Coronary artery (tissue), 2 donors: Measurements from ENCODE around the gene ASIC1.

Experiments
- DNase-seq: peaks from one replicate; pipeline ENCODE4 v3.0.0-alpha.2; 2017; ENCODE audit warnings: low spot score
- H3K27ac ChIP-seq, 2 donors: fragments of 200-600 bp; sonication (generic); one replicate each; pipeline ENCODE4 v1.5.1; 2016 to 2019
- H3K4me3 ChIP-seq: fragments of 200-600 bp; sonication (generic); 2 replicates; pipeline ENCODE4 v1.5.1; 2016; ENCODE audit warnings: mild to moderate bottlenecking, moderate library complexity
- CTCF ChIP-seq: fragments of 200-600 bp; sonication (generic); IDR thresholded peaks from one replicate; pipeline ENCODE4 v1.5.1; 2019; ENCODE audit warnings: antibody characterized with exemption

The ASIC1 gene

GRCh38 chr12:50053583-50053982 is 3.8 kb upstream of the ASIC1 start:
- no peak for TF ChIP-seq CTCF
- H3K4me3 ChIP-seq: no peak overlapping the region
- no peak for DNase-seq
- no peak overlapping the region for H3K27ac ChIP-seq

- no peak for DNase-seq
- Histone ChIP-seq H3K4me3 (peak overlapping the region; percentile 84), H3K27ac (no peak overlapping the region)
- TF ChIP-seq CTCF: peak; percentile 83
These were observed 1.4 kb upstream of the ASIC1 start for GRCh38 chr12:50055831-50056638.

- Histone ChIP-seq H3K27ac (no peak overlapping the region), H3K4me3 (peak overlapping the region; percentile 84)
- DNase-seq: no peak
- no peak for TF ChIP-seq CTCF
These were observed 788 bp upstream of the ASIC1 start for GRCh38 chr12:50056639-50056976.

- DNase-seq: no peak
- peak overlapping the region; percentile 84 for H3K4me3 ChIP-seq
- no peak for TF ChIP-seq CTCF
- H3K27ac ChIP-seq: peak overlapping the region in 1 of 2 donors; percentile 63
These were observed 687 bp downstream of the ASIC1 start for GRCh38 chr12:50057896-50058670.

- Histone ChIP-seq H3K27ac (no peak overlapping the region), H3K4me3 (no peak overlapping the region)
- TF ChIP-seq CTCF: no peak
- no peak for DNase-seq
These were observed 1.4 kb downstream of the ASIC1 start for GRCh38 chr12:50058743-50059312.

- DNase-seq: no peak
- no peak for TF ChIP-seq CTCF
- no peak overlapping the region for H3K4me3 ChIP-seq
- no peak overlapping the region for H3K27ac ChIP-seq
These were observed 2.2 kb downstream of the ASIC1 start for GRCh38 chr12:50059440-50060119.
